ENCODE data around the gene CLCN5.

DNA sequence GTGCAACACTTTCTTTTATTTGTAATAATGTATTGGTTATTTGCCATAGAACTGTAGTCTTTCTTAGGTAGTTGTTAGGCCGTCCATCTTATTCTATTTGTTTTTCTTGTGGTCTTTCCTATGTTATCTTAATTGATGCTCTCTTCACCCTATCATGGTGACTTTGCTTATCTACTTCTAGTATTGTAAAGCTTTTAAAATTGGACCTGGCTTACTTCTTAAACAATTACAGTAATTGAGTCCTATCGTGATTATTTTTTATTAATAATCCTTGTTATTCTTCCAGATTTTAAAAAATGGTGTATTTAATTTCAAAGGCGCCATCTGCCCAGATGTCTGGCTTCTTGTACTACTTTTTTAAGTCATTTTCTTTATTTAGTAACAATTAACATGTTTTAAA lies 63.7 kb downstream of the CLCN5 start:
- TF ChIP-seq, protein P1, sequence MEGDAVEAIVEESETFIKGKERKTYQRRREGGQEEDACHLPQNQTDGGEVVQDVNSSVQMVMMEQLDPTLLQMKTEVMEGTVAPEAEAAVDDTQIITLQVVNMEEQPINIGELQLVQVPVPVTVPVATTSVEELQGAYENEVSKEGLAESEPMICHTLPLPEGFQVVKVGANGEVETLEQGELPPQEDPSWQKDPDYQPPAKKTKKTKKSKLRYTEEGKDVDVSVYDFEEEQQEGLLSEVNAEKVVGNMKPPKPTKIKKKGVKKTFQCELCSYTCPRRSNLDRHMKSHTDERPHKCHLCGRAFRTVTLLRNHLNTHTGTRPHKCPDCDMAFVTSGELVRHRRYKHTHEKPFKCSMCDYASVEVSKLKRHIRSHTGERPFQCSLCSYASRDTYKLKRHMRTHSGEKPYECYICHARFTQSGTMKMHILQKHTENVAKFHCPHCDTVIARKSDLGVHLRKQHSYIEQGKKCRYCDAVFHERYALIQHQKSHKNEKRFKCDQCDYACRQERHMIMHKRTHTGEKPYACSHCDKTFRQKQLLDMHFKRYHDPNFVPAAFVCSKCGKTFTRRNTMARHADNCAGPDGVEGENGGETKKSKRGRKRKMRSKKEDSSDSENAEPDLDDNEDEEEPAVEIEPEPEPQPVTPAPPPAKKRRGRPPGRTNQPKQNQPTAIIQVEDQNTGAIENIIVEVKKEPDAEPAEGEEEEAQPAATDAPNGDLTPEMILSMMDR (IDR thresholded peaks at IDR 0.05), result no peak
- TF ChIP-seq POLR2A (IDR thresholded peaks at IDR 0.05), result no peak

Measured in Peyer's patch (tissue), 4 donors.